ENCODE data around the gene ATP8B1. TPM values are rescaled to one million over a fixed set of nuclear protein-coding genes. Genes with fewer than 3 reads are reported as not detected.

Gene ATP8B1
- total RNA-seq, 1 experiment from 2014 or later, result 15.9 TPM

DNA sequence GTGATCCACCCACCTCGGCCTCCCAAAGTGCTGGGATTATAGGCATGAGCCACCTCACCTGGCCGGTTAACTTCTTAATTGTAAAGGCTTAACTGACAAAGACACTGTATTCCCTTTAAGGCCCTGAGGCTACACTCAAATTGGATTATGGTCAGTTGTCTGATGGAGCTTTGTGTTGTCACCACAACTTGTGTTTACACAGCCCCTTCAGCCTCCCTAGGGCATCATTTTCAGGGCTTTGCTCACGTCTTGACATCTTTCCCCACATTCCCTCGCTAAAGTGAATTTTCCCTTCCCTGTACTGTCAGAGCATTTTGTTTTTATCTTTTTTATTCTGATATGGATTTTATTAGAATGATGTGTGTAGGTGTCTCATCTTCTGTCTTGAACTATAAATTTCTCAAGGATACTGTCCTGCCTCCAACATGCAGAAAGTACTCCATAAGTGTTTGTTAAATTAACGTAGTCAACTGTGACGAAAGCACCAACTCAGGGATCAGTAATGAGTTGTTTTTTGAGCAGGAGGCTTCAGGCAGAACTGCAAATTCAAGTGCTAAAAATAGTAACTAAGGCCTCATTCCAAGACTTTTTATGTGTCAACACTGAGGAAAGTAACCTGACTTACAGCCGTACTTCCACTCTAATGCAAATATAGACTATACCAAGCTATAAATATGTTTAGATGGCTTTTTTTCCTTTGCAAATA lies 104.4 kb downstream of the ATP8B1 start:
- H3K4me2 ChIP-seq (ENCODE audit: low read length), result peak overlapping the region; percentile 0; the same call in 1 of the 2 replicates
- ChIA-PET CTCF (no interaction called here), RAD21 (ENCODE audit: low non-redundant PET in 1 of 2, low total read pairs in 2 of 2, uncharacterized antibody in 2 of 2, unreplicated experiment in 2 of 2) (no interaction called here), POLR2A (no interaction called here)
- H3K4me3 ChIP-seq (replicated peaks in 1 of 2; ENCODE audit: low read depth in 1 of 2, low read length in 2 of 2), result no peak overlapping the region
- BruUV-seq (replicated peaks), result no TSS peak
- H2AFZ ChIP-seq (ENCODE audit: low read depth, low read length, poor library complexity, severe bottlenecking), result no peak overlapping the region
- H3K36me3 ChIP-seq (ENCODE audit: control insufficient read depth in 1 of 2, insufficient read depth in 2 of 2, low read length in 2 of 2), result no peaks in the 10 kb centered on the region
- H3K27ac ChIP-seq (ENCODE audit: low read depth, low read length), result no peak overlapping the region
- intact Hi-C loops (cut with micrococcal nuclease), result no loop called here
- no peaks in the 10 kb centered on the region for H3K9me3 ChIP-seq (ENCODE audit: control insufficient read depth in 1 of 2, insufficient read depth in 1 of 2, low read depth in 1 of 2, low read length in 2 of 2)
- no peak for TF ChIP-seq SP1 (IDR thresholded peaks at IDR 0.05; ENCODE audit: low read depth)
- no peak for TF ChIP-seq YY1 (IDR thresholded peaks at IDR 0.05; ENCODE audit: extremely low read depth, insufficient replicate concordance, low read depth, low read length)
- TF ChIP-seq, protein P1, sequence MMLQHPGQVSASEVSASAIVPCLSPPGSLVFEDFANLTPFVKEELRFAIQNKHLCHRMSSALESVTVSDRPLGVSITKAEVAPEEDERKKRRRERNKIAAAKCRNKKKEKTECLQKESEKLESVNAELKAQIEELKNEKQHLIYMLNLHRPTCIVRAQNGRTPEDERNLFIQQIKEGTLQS (IDR thresholded peaks at IDR 0.05), result no peak
- TF ChIP-seq SRF (IDR thresholded peaks at IDR 0.05; ENCODE audit: low read depth), result no peak
- TF ChIP-seq, protein P2, sequence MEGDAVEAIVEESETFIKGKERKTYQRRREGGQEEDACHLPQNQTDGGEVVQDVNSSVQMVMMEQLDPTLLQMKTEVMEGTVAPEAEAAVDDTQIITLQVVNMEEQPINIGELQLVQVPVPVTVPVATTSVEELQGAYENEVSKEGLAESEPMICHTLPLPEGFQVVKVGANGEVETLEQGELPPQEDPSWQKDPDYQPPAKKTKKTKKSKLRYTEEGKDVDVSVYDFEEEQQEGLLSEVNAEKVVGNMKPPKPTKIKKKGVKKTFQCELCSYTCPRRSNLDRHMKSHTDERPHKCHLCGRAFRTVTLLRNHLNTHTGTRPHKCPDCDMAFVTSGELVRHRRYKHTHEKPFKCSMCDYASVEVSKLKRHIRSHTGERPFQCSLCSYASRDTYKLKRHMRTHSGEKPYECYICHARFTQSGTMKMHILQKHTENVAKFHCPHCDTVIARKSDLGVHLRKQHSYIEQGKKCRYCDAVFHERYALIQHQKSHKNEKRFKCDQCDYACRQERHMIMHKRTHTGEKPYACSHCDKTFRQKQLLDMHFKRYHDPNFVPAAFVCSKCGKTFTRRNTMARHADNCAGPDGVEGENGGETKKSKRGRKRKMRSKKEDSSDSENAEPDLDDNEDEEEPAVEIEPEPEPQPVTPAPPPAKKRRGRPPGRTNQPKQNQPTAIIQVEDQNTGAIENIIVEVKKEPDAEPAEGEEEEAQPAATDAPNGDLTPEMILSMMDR (IDR thresholded peaks at IDR 0.05 in 2 of 3, conservative IDR thresholded peaks at IDR 0.05 in 1 of 3; ENCODE audit: borderline replicate concordance in 1 of 3, insufficient read depth in 1 of 3, low read depth in 2 of 3, low read length in 2 of 3), result no peak
- TF ChIP-seq RAD21 (IDR thresholded peaks at IDR 0.05; ENCODE audit: low read depth), result no peak
- TF ChIP-seq ELF1 (IDR thresholded peaks at IDR 0.05; ENCODE audit: borderline replicate concordance, low read depth), result no peak
- TF ChIP-seq POLR2A (IDR thresholded peaks at IDR 0.05; ENCODE audit: borderline replicate concordance, extremely low read depth, insufficient read depth, insufficient read length), result no peak
- TF ChIP-seq SIN3A (IDR thresholded peaks at IDR 0.05; ENCODE audit: low read depth), result no peak
- no peak for TF ChIP-seq FOSL1 (IDR thresholded peaks at IDR 0.05; ENCODE audit: low read depth)
- TF ChIP-seq ZFX (IDR thresholded peaks at IDR 0.05), result no peak
- TF ChIP-seq, protein P3, sequence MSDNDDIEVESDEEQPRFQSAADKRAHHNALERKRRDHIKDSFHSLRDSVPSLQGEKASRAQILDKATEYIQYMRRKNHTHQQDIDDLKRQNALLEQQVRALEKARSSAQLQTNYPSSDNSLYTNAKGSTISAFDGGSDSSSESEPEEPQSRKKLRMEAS (IDR thresholded peaks at IDR 0.05), result no peak
- TF ChIP-seq TCF7L2 (IDR thresholded peaks at IDR 0.05; ENCODE audit: borderline replicate concordance, extremely low read depth, insufficient read depth, insufficient read length), result no peak
- TF ChIP-seq EZH2 (IDR thresholded peaks at IDR 0.05), result no peak
- no peak for TF ChIP-seq JUND (IDR thresholded peaks at IDR 0.05)
- TF ChIP-seq ZNF274 (IDR thresholded peaks at IDR 0.05; ENCODE audit: low read depth, low read length), result no peak
- TF ChIP-seq CBX3 (IDR thresholded peaks at IDR 0.05; ENCODE audit: low read depth), result no peak
- H3K9ac ChIP-seq (ENCODE audit: low read length), result no peak overlapping the region
- ATAC-seq, result no peak
- peaks cover 5 to 20% of the 10 kb centered on the region in 2 experiments; a peak in 2 of 4 replicates for H3K4me1 ChIP-seq (ENCODE audit: control insufficient read depth in 1 of 2, insufficient read depth in 2 of 2, low read length in 2 of 2)
- no peaks in the 10 kb centered on the region for H3K9me2 ChIP-seq (ENCODE audit: insufficient read depth)
- no peaks in the 10 kb centered on the region for H3K79me2 ChIP-seq (ENCODE audit: insufficient read depth, low read length)
- no peak for DNase-seq (ENCODE audit: low read depth, low spot score)
- H4K20me1 ChIP-seq (ENCODE audit: insufficient read depth), result no peaks in the 10 kb centered on the region
- H3K27me3 ChIP-seq (ENCODE audit: insufficient read depth, low read length), result no peaks in the 10 kb centered on the region

Data from HCT116 (cell line).